HG03060 (cell line): Measurements from ENCODE around the gene SMARCC1.
"Not testable (repeated sequence)": the region's sequence is repeated elsewhere in the genome, so short reads cannot be mapped to it uniquely, and the experiment has no call there.

Experiments
- ATAC-seq: cut with Tn5 transposase; IDR thresholded peaks from one replicate; pipeline ENCODE4 v1.9.1; 2021; ENCODE audit warnings: low read depth, moderate number of reproducible peaks; ENCODE audit not compliant: unreplicated experiment

The SMARCC1 gene

GRCh38 chr3:47772788-47773187 lies 8.9 kb downstream of the SMARCC1 start:
- ATAC-seq = no peak

GRCh38 chr3:47772047-47772446 lies 9.6 kb downstream of the SMARCC1 start:
- no peak for ATAC-seq

GRCh38 chr3:47766186-47766585 lies 15.5 kb downstream of the SMARCC1 start:
- ATAC-seq = no peak

- ATAC-seq = no peak
Measured at GRCh38 chr3:47762233-47762632, 19.5 kb downstream of the SMARCC1 start.

- ATAC-seq = no peak
Measured at GRCh38 chr3:47761046-47761445, 20.6 kb downstream of the SMARCC1 start.

- ATAC-seq = not testable (repeated sequence)
Measured at GRCh38 chr3:47760207-47760606, 21.5 kb downstream of the SMARCC1 start.

- ATAC-seq = no peak
Measured at GRCh38 chr3:47758261-47759025, 23.2 kb downstream of the SMARCC1 start.

GRCh38 chr3:47752716-47753115 lies 29.0 kb downstream of the SMARCC1 start:
- ATAC-seq = no peak

GRCh38 chr3:47750811-47751354 lies 30.8 kb downstream of the SMARCC1 start:
- not testable (repeated sequence) for ATAC-seq

- ATAC-seq = no peak
Measured at GRCh38 chr3:47747558-47747957, 34.1 kb downstream of the SMARCC1 start.

GRCh38 chr3:47746264-47746663 lies 35.4 kb downstream of the SMARCC1 start:
- no peak for ATAC-seq

- ATAC-seq = no peak
Measured at GRCh38 chr3:47743855-47744254, 37.8 kb downstream of the SMARCC1 start.

GRCh38 chr3:47743352-47743751 lies 38.3 kb downstream of the SMARCC1 start:
- ATAC-seq = not testable (repeated sequence)

GRCh38 chr3:47741925-47742324 lies 39.8 kb downstream of the SMARCC1 start:
- no peak for ATAC-seq

GRCh38 chr3:47732143-47732542 lies 49.5 kb downstream of the SMARCC1 start:
- ATAC-seq = no peak

GRCh38 chr3:47731061-47731460 lies 50.6 kb downstream of the SMARCC1 start:
- ATAC-seq = no peak

- ATAC-seq = no peak
Measured at GRCh38 chr3:47722859-47723258, 58.8 kb downstream of the SMARCC1 start.

- not testable (repeated sequence) for ATAC-seq
Measured at GRCh38 chr3:47717448-47717847, 64.2 kb downstream of the SMARCC1 start.

GRCh38 chr3:47716656-47717055 lies 65.0 kb downstream of the SMARCC1 start:
- ATAC-seq = no peak

GRCh38 chr3:47715928-47716327 lies 65.8 kb downstream of the SMARCC1 start:
- no peak for ATAC-seq

- no peak for ATAC-seq
Measured at GRCh38 chr3:47714606-47715005, 67.1 kb downstream of the SMARCC1 start.

- ATAC-seq = no peak
Measured at GRCh38 chr3:47713655-47714054, 68.0 kb downstream of the SMARCC1 start.
